ENCODE data around the gene AMH. TPM values are rescaled to one million over a fixed set of nuclear protein-coding genes. Genes with fewer than 3 reads are reported as not detected.
A peak's percentile ranks its signal among the peaks of the same experiment; 100 is the strongest.

The AMH gene
- total RNA-seq, 4 donors from 2014 or later = 0.59 to 5.4 (median 2.1) TPM; not detected in 1

GRCh38 chr19:2282062-2282861 is 33.1 kb downstream of the AMH start, which contains the start of gene PEAK3:
Gene PEAK3 (minus strand): TSS chr19:2282175. CDS start chr19:2280931, 1,244 bp downstream.
- Histone ChIP-seq H3K36me3 (no peaks in the 10 kb centered on the region), H3K4me3 (peak within 1 kb of the TSS; percentile 4 to 44 (median 24)), H3K27me3 (no peaks in the 10 kb centered on the region), H3K4me1 (peaks cover 0 to 26% (median 13%) of the 10 kb centered on the region in 4 donors), H3K9me3 (no peaks in the 10 kb centered on the region), H3K27ac (peak within 1 kb of the TSS in 3 of 4 donors; percentile 42 to 75 (median 64))
- 8 to 15% methylated on average over 20 to 36 of the region's 41 CpGs for WGBS, 2 donors
- TF ChIP-seq POLR2A (IDR thresholded peaks at IDR 0.05) = peak in 1 of 2 donors; percentile 34
- TF ChIP-seq, protein P1, sequence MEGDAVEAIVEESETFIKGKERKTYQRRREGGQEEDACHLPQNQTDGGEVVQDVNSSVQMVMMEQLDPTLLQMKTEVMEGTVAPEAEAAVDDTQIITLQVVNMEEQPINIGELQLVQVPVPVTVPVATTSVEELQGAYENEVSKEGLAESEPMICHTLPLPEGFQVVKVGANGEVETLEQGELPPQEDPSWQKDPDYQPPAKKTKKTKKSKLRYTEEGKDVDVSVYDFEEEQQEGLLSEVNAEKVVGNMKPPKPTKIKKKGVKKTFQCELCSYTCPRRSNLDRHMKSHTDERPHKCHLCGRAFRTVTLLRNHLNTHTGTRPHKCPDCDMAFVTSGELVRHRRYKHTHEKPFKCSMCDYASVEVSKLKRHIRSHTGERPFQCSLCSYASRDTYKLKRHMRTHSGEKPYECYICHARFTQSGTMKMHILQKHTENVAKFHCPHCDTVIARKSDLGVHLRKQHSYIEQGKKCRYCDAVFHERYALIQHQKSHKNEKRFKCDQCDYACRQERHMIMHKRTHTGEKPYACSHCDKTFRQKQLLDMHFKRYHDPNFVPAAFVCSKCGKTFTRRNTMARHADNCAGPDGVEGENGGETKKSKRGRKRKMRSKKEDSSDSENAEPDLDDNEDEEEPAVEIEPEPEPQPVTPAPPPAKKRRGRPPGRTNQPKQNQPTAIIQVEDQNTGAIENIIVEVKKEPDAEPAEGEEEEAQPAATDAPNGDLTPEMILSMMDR (IDR thresholded peaks at IDR 0.05) = no peak
- TF ChIP-seq EP300 (IDR thresholded peaks at IDR 0.05) = peak in 1 of 2 donors; percentile 62
- DNase-seq (ENCODE audit: low spot score in 2 of 2) = peak; percentile 41 to 65

DNA sequence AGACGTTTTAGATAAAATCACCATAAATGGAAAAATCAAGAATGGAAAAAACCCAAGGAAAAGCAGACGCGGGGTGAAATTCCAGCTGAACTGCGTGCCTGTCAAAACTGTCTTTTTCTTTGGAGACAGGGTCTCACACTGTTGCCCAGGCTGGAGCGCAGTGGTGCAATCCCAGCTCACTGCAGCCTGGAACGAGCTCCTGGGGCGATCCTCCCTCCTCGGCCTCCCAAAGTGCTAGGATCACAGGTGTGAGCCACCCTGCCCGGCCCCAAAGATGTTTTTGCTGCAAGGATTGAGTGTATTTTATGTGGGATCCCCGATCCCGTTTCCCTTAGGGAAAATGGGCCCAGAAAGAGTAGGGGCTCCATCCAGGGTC is 33.7 kb downstream of the AMH start:
- peaks cover 0 to 26% (median 13%) of the 10 kb centered on the region in 4 donors for H3K4me1 ChIP-seq
- no peak for DNase-seq (ENCODE audit: low spot score in 2 of 2)
- WGBS, 2 donors = 69 to 72% methylated on average over 11 of the region's 11 CpGs
- H3K27me3 ChIP-seq = no peaks in the 10 kb centered on the region
- peak overlapping the region in 1 of 4 donors; percentile 40 for H3K4me3 ChIP-seq
- H3K36me3 ChIP-seq = no peaks in the 10 kb centered on the region
- no peaks in the 10 kb centered on the region for H3K9me3 ChIP-seq
- TF ChIP-seq EP300 (IDR thresholded peaks at IDR 0.05) = no peak
- H3K27ac ChIP-seq = no peak overlapping the region

- 94% methylated on average over 5 to 8 of the region's 8 CpGs for WGBS, 2 donors
- Histone ChIP-seq H3K36me3 (no peaks in the 10 kb centered on the region), H3K27me3 (peaks cover 0 to 6% of the 10 kb centered on the region in 2 donors), H3K4me3 (no peak overlapping the region), H3K9me3 (no peaks in the 10 kb centered on the region), H3K27ac (no peak overlapping the region), H3K4me1 (peaks cover 0 to 24% (median 13%) of the 10 kb centered on the region in 4 donors)
- no peak for TF ChIP-seq EP300 (IDR thresholded peaks at IDR 0.05)
- TF ChIP-seq, protein P1 (IDR thresholded peaks at IDR 0.05) = no peak
- TF ChIP-seq POLR2A (IDR thresholded peaks at IDR 0.05) = no peak
- no peak for DNase-seq (ENCODE audit: low spot score in 2 of 2)
These were observed 34.8 kb downstream of the AMH start for GRCh38 chr19:2283835-2284507.

DNA sequence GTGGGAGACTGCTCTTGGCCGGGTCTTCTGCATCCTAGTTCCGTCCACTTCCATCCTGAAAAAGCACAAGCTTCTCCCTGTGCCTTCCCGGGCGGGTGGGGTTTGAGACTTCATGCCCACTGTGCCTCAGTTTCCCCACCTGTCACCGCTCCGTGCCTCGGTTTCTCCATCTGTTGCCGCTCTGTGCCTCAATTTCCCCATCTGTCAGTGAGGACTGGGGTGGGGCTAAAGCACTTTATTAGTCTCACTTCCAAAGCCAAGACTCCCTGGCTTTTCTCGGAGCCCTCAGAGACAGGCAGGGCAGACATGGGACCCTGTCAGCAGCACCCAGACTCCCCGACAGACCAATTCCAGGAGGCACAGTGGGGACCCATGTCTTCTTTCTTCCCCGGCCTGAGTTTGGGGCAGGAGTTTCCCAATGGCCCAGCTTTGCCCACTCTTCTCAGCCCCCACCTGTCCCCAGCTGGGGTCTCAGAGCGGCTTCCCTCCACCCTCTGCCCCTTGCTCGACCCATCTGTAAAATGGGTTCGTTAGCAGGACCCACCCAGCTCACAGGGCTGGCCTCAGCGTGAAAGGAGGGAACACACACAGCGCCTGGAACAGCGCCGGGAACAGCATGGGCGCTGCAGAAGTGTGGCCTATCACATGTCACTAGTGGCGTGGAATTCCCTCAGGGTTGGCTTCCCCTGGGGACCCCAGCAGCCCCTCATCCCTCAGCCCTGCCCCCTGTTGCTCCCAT is 37.4 kb downstream of the AMH start:
- no peaks in the 10 kb centered on the region for H3K36me3 ChIP-seq
- H3K27me3 ChIP-seq = peaks cover 0 to 30% of the 10 kb centered on the region in 2 donors
- H3K9me3 ChIP-seq = no peaks in the 10 kb centered on the region
- no peak overlapping the region for H3K27ac ChIP-seq
- H3K4me1 ChIP-seq = peaks cover 0 to 39% (median 25%) of the 10 kb centered on the region in 4 donors
- TF ChIP-seq, protein P1 (IDR thresholded peaks at IDR 0.05) = no peak
- TF ChIP-seq POLR2A (IDR thresholded peaks at IDR 0.05) (no peak), EP300 (IDR thresholded peaks at IDR 0.05) (no peak)
- 86 to 87% methylated on average over 18 to 20 of the region's 20 CpGs for WGBS, 2 donors
- no peak overlapping the region for H3K4me3 ChIP-seq
- no peak for DNase-seq (ENCODE audit: low spot score in 2 of 2)

DNA sequence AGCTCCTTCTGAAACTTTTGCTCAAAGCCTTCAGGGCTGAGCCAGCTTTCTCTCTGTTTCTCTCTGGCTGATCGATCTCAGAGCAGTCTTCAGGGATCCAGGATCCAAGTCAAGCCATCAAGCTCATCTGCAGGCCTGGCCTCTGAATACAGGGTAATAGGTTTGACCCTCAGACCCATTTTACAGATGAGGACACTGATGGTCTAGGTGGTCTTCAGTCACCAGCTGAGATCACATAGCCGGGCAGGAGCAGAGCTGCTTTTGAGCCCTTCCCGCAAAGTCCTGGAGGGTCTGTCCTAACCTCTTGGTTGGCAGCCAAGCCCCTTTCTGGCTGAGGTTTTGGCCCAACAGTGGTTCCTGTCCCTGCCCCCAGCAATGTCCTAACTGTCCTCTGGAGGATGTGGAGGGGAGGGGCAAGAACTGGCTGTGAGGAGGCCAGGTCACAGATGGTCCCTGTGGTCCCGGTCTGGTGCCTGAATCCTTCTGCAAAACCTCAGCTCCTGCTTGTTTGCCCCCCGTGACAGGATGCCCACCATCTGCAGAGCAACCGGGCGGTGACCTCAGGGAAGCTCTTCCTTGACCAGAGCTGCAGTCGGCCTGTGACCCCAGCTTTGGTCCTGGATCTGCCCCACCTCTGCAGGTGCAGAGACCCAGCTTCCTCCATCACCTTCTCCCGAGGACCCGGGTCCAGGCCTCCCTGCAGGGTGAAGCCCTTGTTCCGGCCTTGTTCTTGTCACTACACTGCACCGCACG is 38.6 kb downstream of the AMH start:
- no peak overlapping the region for H3K27ac ChIP-seq
- H3K4me1 ChIP-seq = peaks cover 0 to 30% (median 14%) of the 10 kb centered on the region in 4 donors
- no peak for DNase-seq (ENCODE audit: low spot score in 2 of 2)
- H3K4me3 ChIP-seq = no peak overlapping the region
- WGBS, 2 donors = 74 to 75% methylated on average over 13 of the region's 13 CpGs
- H3K9me3 ChIP-seq = no peaks in the 10 kb centered on the region
- TF ChIP-seq, protein P1 (IDR thresholded peaks at IDR 0.05) = no peak
- no peak for TF ChIP-seq EP300 (IDR thresholded peaks at IDR 0.05)
- no peak for TF ChIP-seq POLR2A (IDR thresholded peaks at IDR 0.05)
- H3K36me3 ChIP-seq = no peaks in the 10 kb centered on the region
- peaks cover 0 to 42% of the 10 kb centered on the region in 2 donors for H3K27me3 ChIP-seq

All from tibial nerve (tissue), 4 donors.